Ureter (tissue), 1 donor: ENCODE measurements around the gene GM2A. TPM values are rescaled to one million over a fixed set of nuclear protein-coding genes. Genes with fewer than 3 reads are reported as not detected.
"Not testable (repeated sequence)": the region's sequence is repeated elsewhere in the genome, so short reads cannot be mapped to it uniquely, and the experiment has no call there.

Source experiments
- DNase-seq: peaks from one replicate; pipeline ENCODE4 v3.0.0-alpha.2; 2020; ENCODE audit warnings: low spot score
- total RNA-seq: library from RNA; stranded (reverse); gene quantifications from one replicate; pipeline ENCODE4 v1.2.4, GENCODE V29; 2023
- donor health status: DM: yes; HTN: yes; CAD: no.

GM2A gene
- total RNA-seq, 1 donor from 2014 or later: 60.7 TPM

DNA sequence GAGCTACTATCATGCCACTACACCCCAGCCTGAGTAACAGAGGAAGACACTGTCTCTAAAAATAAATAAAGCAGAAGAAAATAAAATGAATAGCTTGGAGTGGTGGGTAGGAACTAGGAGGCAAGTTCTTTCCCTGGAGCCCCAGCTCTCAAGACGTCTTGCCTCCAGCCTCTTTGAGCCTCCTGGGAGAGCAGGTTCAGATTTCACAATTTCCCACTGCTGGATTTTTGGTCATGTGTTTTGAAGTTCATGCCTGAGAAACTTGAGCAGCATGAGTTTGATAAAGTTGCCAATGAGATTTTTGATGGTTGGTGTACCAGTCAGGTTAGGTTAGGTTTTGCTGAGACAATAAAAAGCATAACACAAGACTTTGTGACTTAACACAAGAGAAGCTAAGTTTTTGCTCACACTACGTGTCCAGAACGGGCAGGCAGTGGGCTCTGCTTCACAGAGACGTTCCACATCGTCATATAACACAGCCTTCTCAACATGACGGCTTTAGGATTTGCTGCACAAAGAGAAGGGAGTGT is 25.0 kb upstream of the GM2A start:
- DNase-seq: no peak

DNA sequence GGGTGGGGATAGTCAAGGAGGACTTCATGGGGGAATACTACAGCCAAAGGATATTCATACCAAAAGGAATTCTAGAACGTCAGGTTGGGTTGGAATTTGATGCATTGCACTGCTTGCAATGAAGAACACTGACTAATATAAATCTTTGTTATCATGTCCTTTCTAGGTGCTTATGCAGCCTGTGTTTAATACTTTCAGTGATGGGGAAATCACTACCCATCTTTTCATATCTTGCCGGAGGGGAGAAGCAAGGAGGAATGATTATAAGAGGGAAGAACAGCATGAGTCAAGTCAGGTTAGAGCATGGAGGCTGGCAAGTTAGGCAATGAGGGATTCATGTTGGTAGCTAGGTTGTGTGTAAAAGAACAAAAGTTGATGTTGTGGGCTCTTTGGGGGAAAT is 24.0 kb upstream of the GM2A start:
- DNase-seq: no peak

DNA sequence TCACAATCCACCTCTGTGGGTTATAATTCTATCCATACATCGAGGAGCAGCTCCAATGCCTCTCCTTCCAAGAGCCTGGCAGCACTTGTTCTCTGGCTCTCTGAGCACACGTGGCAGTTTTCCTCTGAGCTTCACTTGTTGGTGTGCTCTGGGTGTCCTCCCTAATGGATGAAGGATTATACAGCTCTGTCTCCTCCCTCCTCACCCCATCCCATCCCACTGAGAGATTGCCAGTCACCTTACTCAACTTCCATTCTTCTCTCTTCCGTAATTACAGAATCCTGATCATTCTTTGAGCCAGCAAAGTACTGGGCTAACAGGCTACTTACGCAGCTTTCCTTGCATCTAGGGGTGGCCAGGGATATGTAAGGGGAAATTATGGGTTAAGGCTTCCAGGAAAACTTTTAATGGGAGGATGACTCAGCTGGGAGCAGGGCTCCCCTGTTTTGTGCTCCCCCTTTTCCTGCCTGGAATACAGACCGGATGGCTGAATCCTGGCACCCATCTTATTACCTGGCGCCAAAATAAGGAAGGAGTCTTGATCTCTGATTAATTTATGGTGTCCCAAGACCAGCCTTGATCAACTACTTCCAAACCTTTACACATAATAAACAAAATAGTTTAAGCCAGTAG is 22.8 kb upstream of the GM2A start:
- no peak for DNase-seq

DNA sequence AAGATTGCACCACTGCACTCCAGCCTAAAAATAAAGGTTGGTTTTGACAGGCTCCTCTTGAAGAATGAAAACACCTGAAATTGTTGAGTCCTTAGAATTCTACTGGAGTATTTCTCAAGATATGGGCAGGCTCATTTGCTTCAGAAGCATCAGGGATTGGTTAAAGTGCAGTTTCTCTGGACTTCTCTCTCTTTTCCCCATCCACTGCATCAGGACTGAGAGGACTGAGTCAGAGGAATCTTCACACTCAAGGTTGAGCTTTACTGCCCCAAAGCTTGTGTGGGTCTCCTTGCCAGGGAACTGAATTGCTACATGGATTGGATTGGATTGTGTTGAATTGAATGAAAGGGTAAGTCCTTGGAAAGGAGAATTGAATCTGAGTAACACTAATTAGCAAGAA is 21.6 kb upstream of the GM2A start:
- no peak for DNase-seq

DNA sequence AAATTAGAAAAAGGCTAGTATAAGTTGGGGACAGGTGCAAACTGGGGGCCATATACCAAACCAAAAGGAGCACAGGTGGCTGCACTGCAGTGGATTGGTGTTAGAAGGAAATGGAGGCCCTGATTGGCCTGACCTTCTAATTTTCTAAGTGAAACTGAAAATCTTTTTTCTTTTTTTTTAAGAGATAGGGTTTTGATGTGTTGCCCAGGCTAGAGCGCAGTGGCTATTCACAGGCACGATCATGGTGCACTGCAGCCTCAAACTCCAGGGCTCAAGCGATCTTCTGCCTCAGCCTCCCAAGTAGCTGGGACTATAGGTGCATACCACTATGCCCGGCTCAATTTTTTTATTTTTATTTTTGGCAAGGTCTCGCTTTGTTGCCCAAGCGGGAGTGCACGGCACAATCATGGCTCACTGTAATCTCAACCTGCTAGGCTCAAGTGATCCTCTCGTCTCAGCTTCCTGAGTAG is 19.3 kb upstream of the GM2A start:
- no peak for DNase-seq

DNA sequence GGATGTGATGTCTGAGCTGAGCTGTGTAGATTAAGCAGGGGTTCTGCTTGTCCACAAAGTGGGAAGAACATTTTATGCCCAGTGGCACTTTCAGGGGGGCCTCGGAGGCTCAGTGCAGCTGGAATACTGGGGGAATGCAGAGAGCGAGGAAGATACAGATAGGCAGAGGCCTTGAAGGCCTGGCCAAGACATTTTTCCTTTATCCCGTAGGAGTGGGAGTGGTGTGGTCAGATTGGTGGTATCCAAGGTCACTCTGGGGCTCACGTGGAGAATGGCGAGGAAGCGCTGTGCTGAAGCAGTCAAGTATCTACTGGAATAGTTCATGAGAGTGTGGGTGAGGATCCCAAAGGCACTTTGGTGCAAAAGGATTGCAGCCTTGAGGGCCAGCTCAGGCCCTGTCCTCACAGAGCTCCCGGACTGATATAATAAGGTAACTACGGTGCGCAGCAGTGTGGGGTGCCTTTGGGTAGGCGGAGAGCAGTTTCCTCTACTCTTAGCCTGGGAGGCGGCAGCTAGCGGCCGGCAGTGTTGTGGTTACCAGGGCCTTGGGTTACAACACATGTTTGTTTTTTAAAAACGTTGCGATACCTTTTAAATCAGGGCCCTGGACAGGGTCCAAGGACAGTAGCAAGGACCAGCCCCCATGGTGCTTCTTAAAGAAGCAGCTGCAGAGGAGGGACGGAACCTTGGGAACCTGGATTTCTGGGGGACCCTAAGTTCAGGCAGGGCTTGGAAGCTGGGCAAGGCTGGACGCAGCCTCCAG is 18.3 kb upstream of the GM2A start:
- DNase-seq: peak; percentile 70

DNA sequence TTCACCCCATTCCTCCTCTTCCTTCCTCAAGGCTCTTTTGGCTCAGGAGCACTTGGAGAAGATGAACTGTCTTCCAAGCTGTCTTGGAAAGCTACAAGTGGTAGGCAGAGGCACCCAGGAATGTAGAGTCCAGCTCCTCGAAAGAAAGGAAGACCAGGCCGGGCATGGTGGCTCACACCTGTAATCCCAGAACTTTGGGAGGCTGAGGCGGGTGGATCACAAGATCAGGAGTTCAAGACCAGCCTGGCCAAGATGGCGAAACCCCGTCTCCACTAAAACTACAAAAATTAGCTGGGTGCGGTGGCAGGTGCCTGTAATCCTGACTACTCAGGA is 17.8 kb upstream of the GM2A start:
- DNase-seq: not testable (repeated sequence)

DNA sequence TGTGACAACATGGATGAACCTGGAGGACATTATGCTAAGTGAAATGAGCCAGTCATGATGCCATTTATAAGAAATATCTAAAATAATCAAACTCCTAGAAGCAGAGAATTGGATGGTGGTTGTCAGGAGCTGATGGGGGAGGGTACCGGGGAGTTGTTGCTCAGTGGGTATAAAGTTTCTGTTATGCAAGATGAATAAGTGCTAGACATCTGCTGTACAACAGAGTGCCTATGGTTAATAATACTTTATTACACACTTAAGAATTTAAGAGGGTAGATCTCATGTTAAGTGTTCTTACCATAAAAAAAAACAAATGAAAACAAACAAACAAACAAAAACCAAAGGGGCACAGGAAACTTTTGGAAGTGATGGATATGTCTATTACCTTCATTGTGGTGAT is 16.1 kb upstream of the GM2A start:
- DNase-seq: no peak

DNA sequence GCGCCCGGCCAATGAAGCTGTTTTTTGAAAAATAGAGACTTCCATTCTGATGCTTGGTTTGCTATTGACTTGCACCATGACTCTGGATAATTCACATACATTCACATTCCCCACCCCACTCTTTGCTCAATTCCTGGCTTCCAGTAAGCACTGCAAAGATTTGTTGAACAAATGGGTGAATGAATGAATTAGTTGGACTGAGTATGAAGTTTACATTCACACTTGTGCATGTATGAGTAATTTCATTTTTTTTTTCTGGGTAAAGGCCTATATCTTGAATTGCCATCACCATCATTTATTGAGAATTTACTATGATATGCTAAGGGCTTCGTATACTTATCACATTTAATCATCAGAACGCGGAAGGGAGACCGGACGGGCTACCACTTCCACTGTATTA is 15.3 kb upstream of the GM2A start:
- no peak for DNase-seq

DNA sequence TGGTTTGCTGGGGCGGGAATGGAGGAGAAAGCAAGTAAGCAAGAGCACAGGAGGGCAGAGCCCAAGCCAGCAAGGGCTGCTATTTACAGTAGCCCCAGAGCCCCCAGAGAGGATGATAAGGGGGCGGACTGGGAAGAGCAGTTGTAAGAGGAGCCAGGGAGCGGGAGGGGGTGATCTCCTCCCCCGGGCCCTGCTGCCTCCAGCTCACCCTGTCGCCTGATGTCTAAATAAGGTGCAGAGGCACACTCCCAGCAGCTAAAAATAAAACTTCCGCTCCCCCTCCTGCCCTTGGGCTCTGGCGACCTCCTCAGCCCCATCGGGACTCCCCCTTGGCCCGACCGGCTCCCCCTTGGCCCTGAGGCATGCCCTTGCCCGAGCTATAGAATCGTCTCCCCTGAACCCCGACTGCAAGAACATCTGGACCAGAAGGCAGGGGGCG is 14.7 kb upstream of the GM2A start:
- no peak for DNase-seq

DNA sequence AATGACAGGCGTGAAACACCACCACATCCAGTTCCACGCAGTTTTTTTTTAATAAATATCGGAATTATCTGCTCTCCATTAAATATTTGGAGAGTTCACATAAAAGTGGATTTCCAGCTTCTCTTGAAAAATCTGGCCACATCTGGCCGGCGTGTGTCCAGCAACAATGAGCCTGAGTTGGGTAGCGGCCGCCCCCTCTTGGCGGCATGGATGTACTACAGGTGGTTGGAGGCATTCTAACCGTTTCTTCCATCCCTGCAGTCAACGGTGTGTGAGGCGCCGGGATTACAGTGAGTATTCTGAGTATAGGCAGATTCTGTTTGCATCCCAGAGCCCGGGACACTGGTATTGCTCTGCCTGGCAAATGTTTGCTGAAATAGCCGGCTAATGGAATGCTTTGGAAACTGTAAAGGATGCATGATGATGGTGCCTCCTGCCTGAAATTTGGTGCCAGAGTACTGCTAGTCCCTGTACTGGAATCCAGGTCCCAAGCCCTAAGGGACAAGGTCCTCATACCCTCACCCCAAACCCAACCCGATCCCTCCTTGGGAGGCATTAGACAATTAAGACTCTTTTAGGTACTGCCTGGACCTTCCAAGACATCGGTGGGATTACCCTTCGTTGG is 13.6 kb upstream of the GM2A start:
- peak; percentile 87 for DNase-seq

DNA sequence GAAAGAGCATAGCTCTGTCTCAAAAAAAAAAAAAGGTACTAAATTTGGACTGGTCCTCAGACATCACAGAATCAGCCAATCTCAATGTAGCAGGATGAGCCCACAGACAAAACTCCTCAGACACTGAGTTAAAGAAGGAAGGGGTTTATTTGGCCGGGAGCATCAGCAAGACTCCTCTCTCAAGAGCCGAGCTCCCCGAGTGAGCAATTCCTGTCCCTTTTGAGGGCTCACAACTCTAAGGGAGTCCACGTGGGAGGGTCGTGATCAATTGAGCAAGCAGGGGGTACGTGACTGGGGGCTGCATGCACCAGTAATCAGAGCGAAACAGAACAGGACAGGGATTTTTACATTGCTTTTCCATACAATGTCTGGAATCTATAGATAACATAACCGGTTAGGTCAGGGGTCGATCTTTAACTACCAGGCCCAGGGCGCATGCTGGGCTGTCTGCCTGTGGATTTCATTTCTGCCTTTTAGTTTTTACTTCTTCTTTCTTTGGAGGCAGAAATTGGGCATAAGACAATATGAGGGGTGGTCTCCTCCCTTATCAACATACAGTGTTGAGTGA is 12.6 kb upstream of the GM2A start:
- DNase-seq: not testable (repeated sequence)

DNA sequence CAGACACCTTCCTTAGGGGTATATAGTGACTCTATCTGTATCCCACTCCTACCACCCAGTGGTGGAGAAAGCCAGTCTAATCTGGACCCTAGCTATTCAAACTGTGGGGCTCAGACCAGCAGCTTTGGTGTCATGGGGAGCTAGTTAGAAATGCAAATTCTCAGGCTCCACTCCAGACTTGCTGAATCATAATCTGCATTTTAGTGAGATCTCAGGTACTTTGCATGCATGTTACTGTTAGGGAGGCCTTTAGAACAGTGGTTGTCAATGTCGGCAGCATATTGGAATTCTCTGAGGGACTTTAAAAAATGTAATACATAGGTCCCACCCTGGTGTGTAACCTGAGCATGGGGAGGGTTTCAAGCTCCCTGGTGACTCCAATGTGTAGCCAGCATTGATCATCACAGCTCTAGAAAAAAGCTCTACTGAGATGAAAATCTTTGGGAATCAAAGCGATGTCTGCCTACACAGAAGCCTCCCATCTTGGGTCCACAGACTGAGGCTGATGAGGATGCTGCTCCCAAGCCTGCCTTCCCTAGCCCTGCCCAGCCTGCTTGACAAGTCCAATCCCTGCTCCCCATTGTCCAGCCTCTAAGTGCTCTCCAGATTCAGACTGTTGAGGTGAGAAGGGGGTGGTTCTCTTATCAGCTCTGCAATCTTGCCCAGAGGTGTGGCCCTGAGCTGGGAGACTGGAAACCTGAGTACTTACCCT is 11.9 kb upstream of the GM2A start:
- DNase-seq: no peak

DNA sequence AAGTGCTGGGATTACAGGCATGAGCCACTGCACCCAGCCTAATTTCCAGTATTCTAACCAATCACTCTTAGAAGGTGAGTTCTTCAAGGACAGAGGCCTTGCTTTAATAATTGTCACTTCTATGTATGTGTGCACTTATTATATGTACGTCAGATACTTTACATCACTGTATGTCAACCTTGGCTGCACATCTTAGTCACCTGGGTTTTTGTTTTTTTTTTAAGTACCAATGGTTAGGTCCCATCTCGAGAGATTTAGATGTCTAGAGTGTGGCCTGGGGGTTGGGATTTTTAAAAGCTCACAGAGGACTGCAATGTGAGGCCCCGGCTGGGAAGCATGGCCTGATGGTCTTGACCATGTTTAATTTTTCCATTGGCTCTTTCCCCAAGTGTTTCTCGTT is 9.9 kb upstream of the GM2A start:
- DNase-seq: no peak

DNA sequence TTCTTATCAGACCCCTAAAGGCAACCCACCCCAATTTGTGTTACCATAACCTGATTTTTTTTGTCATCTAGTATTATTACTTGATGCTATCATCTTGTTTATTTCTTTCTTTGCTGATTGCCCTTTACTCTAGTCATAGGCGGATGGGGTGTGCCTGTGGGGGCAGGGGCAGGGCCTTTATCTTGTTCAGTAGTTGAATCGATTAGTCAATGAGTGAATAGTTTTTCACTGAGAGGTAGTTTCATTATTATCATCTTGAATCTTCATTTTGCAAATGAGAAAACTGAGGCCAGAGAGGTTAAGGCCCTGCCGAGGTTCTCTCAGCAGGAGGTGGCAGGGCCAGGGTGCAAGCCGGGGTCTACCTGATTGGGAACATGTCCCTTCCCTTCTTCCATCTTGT is 9.4 kb upstream of the GM2A start:
- no peak for DNase-seq

DNA sequence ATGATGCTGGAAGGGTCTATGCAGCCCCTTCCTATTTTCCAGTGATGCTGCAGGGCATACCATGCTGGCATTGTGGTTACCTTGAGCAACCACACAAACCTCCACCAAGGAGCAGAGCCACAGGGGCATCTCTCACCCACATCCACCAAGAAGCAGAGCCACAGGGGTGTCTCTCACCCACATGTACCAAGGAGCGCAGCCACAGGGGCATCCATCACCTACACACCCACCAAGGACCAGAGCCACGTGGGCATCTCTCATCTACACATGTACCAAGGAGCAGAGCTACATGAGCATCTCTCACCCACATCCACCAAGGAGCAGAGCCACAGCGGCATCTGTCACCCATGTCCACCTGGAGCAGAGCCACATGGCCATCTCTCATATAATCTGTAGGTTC is 8.8 kb upstream of the GM2A start:
- no peak for DNase-seq

DNA sequence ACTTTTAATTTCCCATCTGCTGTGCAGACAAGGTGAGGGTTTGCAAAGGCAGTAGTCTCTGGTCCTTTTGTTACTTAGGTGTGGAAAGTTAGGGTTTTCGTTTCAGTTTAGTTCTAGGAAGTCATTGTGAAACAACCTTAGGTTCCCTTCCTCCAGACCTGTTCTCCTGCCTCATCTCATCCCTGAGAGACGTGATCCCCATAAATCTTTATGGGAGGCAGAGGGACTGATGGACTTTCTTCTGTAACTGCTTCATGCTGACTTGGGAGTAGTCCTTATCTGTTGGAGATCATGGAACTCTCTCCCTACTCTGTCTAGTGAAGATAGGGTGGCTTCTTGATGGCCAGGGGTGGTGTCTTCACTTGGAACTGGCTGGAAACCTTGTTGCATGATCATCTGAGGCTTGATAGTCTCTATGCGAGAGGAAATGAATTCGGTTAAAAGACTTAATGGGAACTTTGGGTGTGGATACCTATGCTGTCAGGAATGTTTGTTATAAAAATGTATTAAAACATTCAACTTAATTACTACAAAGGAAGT is 7.2 kb upstream of the GM2A start:
- DNase-seq: no peak

DNA sequence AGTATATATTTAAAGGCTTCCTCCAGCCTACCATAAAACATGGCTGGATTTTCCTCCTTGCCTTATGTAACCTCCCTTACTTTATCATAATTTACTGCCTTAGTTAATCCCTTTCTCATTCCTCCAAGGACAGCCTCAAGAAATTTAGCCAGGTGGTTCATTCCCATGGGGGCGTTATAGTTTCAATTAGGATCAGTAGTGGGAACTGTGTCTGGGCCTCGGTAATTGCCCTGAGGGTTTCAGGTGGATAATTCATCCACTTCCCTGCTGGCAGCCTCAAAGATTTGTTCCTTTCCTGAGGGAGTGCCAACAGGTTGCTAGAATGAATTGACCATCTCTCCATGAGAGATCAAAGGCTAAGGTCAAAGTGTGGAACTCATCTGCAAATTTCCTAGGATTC is 4.3 kb upstream of the GM2A start:
- DNase-seq: no peak

DNA sequence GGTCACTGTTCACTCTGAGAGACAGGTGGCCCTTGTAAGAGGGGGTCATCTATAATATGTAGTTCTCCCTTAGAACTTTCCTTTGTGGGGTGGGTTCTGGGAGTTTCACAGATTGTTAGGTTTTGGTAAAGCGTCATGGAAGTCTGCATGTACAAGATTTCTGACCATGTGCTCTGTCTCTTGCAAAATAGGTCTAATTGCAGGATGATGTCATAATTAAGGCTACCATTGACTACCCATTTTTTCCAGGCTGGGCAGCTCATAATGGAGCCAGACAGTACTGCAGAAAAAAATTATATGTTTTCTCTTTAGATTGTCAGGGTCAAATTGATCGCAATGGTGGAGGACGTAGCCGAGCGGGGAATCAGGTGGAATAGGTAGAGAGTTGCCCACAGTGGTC is 3.7 kb upstream of the GM2A start:
- no peak for DNase-seq

DNA sequence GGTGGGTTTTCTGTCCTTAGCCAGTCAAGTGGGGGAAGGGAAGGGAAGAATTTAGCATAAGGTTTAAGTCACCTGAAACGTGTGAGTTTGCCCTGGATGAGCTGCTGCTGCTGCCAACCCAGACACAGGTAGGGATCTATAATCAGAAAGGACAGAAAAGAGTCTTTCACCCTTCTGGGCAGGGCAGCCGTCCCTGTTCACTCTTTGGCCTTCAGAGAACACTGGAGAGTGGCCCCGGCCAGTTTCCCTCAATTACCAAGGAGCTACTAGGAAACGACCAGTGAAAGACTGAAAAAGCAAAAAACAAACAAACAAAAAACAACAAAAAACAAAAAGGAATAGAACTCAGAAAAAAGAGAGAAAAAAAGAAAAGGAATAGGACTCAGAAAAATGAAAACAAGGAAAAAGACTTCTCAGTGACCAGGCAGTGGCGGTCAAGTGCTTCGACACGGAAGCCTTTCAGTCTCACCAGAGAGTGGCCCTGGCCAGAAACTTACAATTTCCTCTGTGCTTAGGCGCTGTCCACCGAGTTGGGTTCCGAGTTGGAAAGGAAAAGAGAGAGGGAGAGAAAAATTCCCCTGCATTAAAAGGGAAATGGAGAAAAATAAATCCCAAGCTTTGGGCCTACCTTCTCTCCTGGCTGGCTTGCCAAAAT is 2.5 kb upstream of the GM2A start:
- no peak for DNase-seq

DNA sequence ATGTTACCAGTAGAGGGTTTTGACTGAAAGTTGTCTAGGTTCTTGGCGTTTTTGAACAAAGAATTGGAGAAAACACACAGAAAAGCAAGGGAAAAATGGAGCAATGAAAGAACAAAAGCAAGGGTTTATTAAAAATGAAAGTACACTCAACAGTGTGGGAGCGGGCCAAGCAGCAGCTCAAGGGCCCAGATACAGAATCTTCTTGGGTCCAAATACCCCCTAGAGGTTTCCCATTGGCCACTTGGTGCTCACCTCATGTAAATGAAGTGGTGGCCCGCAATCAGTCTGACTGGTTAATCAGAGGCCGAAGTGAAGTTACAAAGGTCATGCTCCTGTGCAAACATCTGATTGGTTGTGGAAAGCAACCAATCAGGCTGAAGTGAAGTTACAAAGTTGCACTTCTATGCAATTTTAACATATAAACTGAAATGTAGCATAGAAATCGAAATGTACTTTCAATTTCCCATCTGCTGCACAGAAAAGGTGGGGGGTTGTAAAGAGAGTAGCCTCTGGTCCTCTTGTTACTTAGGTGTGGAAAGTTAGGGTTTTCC is 1.9 kb upstream of the GM2A start:
- DNase-seq: no peak
